K562 (cell line): Measurements from ENCODE around the gene FKBP1B. TPM values are rescaled to one million over a fixed set of nuclear protein-coding genes. Genes with fewer than 3 reads are reported as not detected.

Experiments used
- CBFA2T2 ChIP-seq: fragments of 450-650 bp; conservative IDR thresholded peaks from 2 replicates; pipeline ENCODE4 v1.6.1; 2017; ENCODE audit warnings: mild to moderate bottlenecking
- CBX8 ChIP-seq: fragments of 200-600 bp; sonication (generic); IDR thresholded peaks from 2 replicates; pipeline ENCODE4 v1.6.1; 2012; ENCODE audit warnings: borderline replicate concordance, mixed run types, low read depth, mild to moderate bottlenecking, moderate library complexity, mixed read lengths, low read length, control low read depth, inconsistent platforms; ENCODE audit not compliant: poor library complexity, severe bottlenecking; ENCODE audit errors: extremely low read depth
- LCOR ChIP-seq: sonication (generic); formaldehyde crosslinking; IDR thresholded peaks from 2 replicates; pipeline ENCODE4 v1.8.0; 2022; ENCODE audit warnings: mild to moderate bottlenecking, missing genetic modification reagents
- LEF1 ChIP-seq: fragments of 450-650 bp; IDR thresholded peaks from 2 replicates; pipeline ENCODE4 v1.6.1; 2016; ENCODE audit warnings: mild to moderate bottlenecking
- NCOR1 ChIP-seq: fragments of 450-650 bp; IDR thresholded peaks from 2 replicates; pipeline ENCODE4 v1.6.1; 2016; ENCODE audit warnings: mild to moderate bottlenecking, moderate library complexity
- NR4A1 ChIP-seq, 2 experiments: fragments of 250-450 bp in 1 of 2; fragments of 450-650 bp in 1 of 2; sonication (Bioruptor Pico) in 1 of 2; IDR thresholded peaks; 2 replicates each; pipeline versions ENCODE4 v1.4.0 to v1.6.1; 2016 to 2020; ENCODE audit warnings: mild to moderate bottlenecking in 2 of 2, missing compliant biosample characterization in 1 of 2, missing genetic modification characterization in 1 of 2, moderate library complexity in 1 of 2
- POLR2B ChIP-seq: fragments of 450-650 bp; IDR thresholded peaks from 2 replicates; pipeline ENCODE4 v1.6.1; 2018; ENCODE audit warnings: low read depth; ENCODE audit not compliant: partially characterized antibody
- ZEB2 ChIP-seq: fragments of 450-650 bp; IDR thresholded peaks from 2 replicates; pipeline ENCODE4 v1.6.1; 2016
- polyA plus RNA-seq, 8 experiments: library from polyadenylated mRNA; depleted of rRNA in 4 of 8; stranded (reverse) in 5 of 8; unstranded in 3 of 8; fragments of >200 nt; fragmentation: Nextera tagmentation in 2 of 8; fragmentation: Illumina TruSeq in 1 of 8; extraction: Ambion mirVana in 2 of 8; extraction: Trizol in 1 of 8; gene quantifications; 2 replicates each; pipeline versions ENCODE4 v1.2.1 to v1.2.3, GENCODE V29; 2011 to 2014; ENCODE audit warnings: inconsistent platforms in 1 of 8, missing spikeins in 1 of 8
- total RNA-seq, 7 experiments: library from RNA; depleted of rRNA in 6 of 7; stranded (reverse); fragments of >200 nt in 6 of 7; fragmentation: Illumina TruSeq in 2 of 7; extraction: Trizol in 2 of 7; gene quantifications; 2 replicates each; pipeline versions ENCODE4 v1.2.1 to v1.2.3, GENCODE V29; 2011 to 2021; ENCODE audit warnings: low replicate concordance in 1 of 7
- TF ChIP-seq, protein P1 (sequence below), 2 experiments: fragments of 450-650 bp; conservative IDR thresholded peaks; 2 replicates each; pipeline ENCODE4 v1.6.1; 2017; ENCODE audit warnings: mild to moderate bottlenecking in 2 of 2, moderate library complexity in 2 of 2
- TF ChIP-seq, protein P2 (sequence below): fragments of 250-450 bp; sonication (Bioruptor Pico); IDR thresholded peaks from 2 replicates; pipeline ENCODE4 v1.4.0; 2020
- TF ChIP-seq, protein P3 (sequence below): fragments of 250-450 bp; sonication (Bioruptor Pico); IDR thresholded peaks from 2 replicates; pipeline ENCODE4 v1.5.0; 2021; ENCODE audit warnings: mild to moderate bottlenecking, moderate library complexity

The FKBP1B gene
- total and polyA plus RNA-seq, 9 of the 15 experiments (the other 6 are each of a cell fraction or from before 2014, with no cell fraction given): 0.58 to 9.4 (median 1.6) TPM

DNA sequence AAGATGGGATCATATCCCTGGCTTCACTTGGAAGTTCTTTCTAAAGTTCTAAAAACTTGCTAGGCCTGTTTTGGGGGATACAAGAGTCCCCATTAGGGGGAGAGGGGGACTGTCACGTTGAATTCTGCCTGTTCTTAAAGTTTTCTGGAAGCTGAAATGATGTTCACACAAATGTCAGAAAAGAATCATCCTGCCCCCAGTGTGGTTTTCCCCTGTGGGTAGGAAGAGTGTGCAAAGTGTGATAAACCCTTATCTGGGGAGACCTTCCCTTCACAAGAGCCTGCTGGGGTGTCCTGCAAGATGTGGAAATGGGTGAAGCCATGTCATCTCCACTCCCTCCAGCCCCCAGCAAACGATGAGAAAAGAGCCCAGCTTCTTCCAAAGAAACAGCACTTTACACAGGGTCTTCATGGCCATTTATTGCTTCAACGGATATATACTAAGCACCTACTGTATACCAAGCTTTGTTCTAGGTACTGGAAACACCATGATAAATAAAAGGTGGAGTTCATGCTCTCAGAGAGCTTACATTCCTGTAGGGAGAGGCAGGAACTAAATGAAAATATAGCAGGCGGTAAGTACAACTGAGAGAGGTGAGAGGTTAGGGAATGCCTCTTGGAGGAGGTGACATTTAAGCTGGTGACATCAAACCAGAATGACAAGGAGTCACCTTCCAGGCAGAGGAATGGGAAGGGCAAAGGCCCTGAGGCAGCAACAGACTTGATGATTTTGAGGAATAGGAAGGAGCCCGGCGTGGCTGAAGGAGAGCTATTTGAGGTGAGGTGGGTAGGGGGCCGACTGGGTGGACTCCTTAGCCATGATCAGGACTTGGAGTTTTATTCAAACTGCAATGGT lies 38.1 kb upstream of the FKBP1B start (continued):
- TF ChIP-seq, protein P1, sequence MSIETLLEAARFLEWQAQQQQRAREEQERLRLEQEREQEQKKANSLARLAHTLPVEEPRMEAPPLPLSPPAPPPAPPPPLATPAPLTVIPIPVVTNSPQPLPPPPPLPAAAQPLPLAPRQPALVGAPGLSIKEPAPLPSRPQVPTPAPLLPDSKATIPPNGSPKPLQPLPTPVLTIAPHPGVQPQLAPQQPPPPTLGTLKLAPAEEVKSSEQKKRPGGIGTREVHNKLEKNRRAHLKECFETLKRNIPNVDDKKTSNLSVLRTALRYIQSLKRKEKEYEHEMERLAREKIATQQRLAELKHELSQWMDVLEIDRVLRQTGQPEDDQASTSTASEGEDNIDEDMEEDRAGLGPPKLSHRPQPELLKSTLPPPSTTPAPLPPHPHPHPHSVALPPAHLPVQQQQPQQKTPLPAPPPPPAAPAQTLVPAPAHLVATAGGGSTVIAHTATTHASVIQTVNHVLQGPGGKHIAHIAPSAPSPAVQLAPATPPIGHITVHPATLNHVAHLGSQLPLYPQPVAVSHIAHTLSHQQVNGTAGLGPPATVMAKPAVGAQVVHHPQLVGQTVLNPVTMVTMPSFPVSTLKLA (conservative IDR thresholded peaks at IDR 0.05): peak; percentile 53 to 75; a peak in 3 of 4 replicates
- peak; percentile 98 for TF ChIP-seq NCOR1
- TF ChIP-seq, protein P2, sequence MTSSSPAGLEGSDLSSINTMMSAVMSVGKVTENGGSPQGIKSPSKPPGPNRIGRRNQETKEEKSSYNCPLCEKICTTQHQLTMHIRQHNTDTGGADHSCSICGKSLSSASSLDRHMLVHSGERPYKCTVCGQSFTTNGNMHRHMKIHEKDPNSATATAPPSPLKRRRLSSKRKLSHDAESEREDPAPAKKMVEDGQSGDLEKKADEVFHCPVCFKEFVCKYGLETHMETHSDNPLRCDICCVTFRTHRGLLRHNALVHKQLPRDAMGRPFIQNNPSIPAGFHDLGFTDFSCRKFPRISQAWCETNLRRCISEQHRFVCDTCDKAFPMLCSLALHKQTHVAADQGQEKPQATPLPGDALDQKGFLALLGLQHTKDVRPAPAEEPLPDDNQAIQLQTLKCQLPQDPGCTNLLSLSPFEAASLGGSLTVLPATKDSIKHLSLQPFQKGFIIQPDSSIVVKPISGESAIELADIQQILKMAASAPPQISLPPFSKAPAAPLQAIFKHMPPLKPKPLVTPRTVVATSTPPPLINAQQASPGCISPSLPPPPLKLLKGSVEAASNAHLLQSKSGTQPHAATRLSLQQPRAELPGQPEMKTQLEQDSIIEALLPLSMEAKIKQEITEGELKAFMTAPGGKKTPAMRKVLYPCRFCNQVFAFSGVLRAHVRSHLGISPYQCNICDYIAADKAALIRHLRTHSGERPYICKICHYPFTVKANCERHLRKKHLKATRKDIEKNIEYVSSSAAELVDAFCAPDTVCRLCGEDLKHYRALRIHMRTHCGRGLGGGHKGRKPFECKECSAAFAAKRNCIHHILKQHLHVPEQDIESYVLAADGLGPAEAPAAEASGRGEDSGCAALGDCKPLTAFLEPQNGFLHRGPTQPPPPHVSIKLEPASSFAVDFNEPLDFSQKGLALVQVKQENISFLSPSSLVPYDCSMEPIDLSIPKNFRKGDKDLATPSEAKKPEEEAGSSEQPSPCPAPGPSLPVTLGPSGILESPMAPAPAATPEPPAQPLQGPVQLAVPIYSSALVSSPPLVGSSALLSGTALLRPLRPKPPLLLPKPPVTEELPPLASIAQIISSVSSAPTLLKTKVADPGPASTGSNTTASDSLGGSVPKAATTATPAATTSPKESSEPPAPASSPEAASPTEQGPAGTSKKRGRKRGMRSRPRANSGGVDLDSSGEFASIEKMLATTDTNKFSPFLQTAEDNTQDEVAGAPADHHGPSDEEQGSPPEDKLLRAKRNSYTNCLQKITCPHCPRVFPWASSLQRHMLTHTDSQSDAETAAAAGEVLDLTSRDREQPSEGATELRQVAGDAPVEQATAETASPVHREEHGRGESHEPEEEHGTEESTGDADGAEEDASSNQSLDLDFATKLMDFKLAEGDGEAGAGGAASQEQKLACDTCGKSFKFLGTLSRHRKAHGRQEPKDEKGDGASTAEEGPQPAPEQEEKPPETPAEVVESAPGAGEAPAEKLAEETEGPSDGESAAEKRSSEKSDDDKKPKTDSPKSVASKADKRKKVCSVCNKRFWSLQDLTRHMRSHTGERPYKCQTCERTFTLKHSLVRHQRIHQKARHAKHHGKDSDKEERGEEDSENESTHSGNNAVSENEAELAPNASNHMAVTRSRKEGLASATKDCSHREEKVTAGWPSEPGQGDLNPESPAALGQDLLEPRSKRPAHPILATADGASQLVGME (CRISPR knock-in tag): no peak
- TF ChIP-seq CBX8: no peak
- no peak for TF ChIP-seq NR4A1 (CRISPR knock-in tag; IDR thresholded peaks at IDR 0.05)
- peak; percentile 40; the same call in 1 of the 2 replicates for TF ChIP-seq NR4A1 (tag; IDR thresholded peaks at IDR 0.05)
- TF ChIP-seq CBFA2T2: peak; percentile 97
- TF ChIP-seq LCOR (CRISPR knock-in tag): peak; percentile 93
- TF ChIP-seq ZEB2: peak; percentile 20; the same call in 1 of the 2 replicates
- peak; percentile 98 for TF ChIP-seq LEF1
- TF ChIP-seq, protein P3, sequence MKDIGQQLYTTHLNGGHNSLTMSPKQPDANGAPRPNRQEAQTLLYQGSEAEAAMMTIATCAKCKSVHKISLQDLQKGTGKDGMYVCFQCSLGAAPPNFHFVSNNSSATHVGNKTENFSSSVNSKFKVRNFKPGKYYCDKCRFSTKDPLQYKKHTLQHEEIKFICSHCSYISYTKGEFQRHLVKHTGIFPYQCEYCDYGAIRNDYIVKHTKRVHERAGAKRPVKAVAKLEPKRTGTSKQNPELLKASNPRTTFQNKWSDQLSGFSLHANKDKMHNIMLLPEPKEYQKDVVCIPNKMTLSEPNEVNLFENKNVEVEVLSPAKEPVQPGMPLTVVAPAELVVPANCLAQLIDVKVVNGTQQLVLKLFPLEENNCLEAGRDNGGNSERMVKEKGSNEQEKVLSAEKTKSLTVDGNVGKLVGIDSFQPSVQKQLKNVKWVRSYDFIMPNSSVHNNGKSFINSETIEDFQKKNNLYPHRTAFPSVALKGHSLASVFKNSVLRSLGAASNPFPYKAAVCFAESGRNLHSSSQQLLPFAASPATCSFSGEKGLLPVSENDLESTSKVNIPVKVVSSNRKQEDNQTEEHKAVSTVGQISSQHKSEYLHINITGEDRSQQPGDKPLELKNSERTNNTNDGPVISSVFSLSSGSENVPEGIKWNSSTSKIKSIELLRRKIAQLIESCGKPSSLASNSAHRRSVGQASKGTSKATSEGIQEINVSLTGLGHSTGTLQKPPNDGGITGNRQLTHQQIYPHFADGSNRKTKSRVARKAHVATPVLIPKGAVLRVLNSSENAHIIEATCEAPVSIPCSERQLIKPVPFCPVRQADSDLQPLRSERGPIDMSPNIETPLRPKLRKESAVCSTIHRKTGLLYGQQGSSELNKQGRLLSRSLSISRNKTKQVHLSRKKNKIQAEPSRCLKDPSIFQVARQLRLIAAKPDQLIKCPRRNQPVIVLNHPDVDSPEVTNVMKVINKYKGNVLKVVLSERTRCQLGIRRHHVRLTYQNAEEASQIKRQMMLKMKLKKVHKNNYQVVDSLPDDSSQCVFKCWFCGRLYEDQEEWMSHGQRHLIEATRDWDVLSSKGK (CRISPR knock-in tag): no peak
- peak; percentile 57 for TF ChIP-seq POLR2B
